Uterus (tissue), 4 donors: ENCODE measurements around the gene NOXA1. TPM values are rescaled to one million over a fixed set of nuclear protein-coding genes. Genes with fewer than 3 reads are reported as not detected.
A peak's percentile ranks its signal among the peaks of the same experiment; 100 is the strongest.

Source experiments
- DNase-seq, 2 donors: peaks; one replicate each; pipeline ENCODE4 v3.0.0-alpha.2; 2019 to 2020
- H3K27ac ChIP-seq, 2 donors: fragments of 200-600 bp; sonication (generic); 1 replicate in 1 of 2; 2 replicates in 1 of 2; pipeline ENCODE4 v1.5.1; 2016 to 2018
- H3K27me3 ChIP-seq, 2 donors: fragments of 200-600 bp; sonication (generic); one replicate each; pipeline ENCODE4 v1.5.1; 2018 to 2019; ENCODE audit warnings: control low read depth in 1 of 2
- H3K36me3 ChIP-seq, 2 donors: fragments of 200-600 bp; sonication (generic); one replicate each; pipeline ENCODE4 v1.5.1; 2019; ENCODE audit warnings: control low read depth in 1 of 2
- H3K4me1 ChIP-seq, 2 donors: fragments of 200-600 bp; sonication (generic); one replicate each; pipeline ENCODE4 v1.5.1; 2018 to 2019; ENCODE audit warnings: control low read depth in 1 of 2
- H3K4me3 ChIP-seq, 2 donors: fragments of 200-600 bp; sonication (generic); 1 replicate in 1 of 2; 2 replicates in 1 of 2; pipeline ENCODE4 v1.5.1; 2018 to 2019; ENCODE audit warnings: mild to moderate bottlenecking in 1 of 2
- H3K9me3 ChIP-seq, 2 donors: fragments of 200-600 bp; sonication (generic); one replicate each; pipeline ENCODE4 v1.5.1; 2019; ENCODE audit warnings: control low read depth in 1 of 2
- POLR2A ChIP-seq, 2 donors: fragments of 450-650 bp; IDR thresholded peaks; one replicate each; pipeline ENCODE4 v1.6.1; 2016; ENCODE audit warnings: antibody characterized with exemption in 2 of 2, mild to moderate bottlenecking in 1 of 2, moderate library complexity in 1 of 2
- intact Hi-C: fragments of 100-400 bp; cut with DNase I; formaldehyde crosslinking; loops from one replicate; pipeline ENCODE4 v1.15.1; 2023; ENCODE audit warnings: low total_unique reads
- total RNA-seq, 4 donors: library from RNA; depleted of rRNA in 3 of 4; stranded (reverse); fragments of >200 nt in 3 of 4; gene quantifications; one replicate each; pipeline versions ENCODE4 v1.1.0 to v1.2.4, GENCODE V29; 2014 to 2023
- TF ChIP-seq, protein P1 (sequence below), 4 experiments: fragments of 200-600 bp in 2 of 4; fragments of 450-650 bp in 2 of 4; sonication (generic) in 2 of 4; IDR thresholded peaks; one replicate each; pipeline ENCODE4 v1.5.1; 2016 to 2019; ENCODE audit warnings: antibody characterized with exemption in 4 of 4, mild to moderate bottlenecking in 2 of 4, moderate library complexity in 1 of 4
- donor health status: DM: yes; HTN: yes; CAD: no.

Gene NOXA1
- total RNA-seq, 4 donors from 2014 or later: 0.29 to 13.3 (median 3.4) TPM

DNA sequence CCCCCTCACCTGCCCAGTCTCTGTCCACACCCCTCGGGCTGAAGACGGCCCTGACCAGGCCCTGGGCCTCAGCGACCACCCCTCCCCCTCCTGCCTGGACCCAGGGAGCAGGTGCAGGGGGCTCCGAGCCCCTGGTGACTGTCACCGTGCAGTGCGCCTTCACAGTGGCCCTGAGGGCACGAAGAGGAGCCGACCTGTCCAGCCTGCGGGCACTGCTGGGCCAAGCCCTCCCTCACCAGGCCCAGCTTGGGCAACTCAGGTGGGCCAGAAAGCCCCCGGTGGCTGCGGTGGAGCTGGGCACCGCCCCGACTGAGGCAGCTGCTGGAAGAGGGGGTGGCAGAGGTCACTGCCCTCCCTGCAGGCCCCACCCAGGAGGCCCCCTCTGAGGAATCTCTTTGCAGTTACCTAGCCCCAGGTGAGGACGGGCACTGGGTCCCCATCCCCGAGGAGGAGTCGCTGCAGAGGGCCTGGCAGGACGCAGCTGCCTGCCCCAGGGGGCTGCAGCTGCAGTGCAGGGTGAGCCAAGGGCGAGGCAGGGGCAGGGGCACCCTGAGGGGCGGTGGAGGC, 10.2 kb downstream of the NOXA1 start:
- Histone ChIP-seq H3K27ac (no peak overlapping the region), H3K27me3 (no peaks in the 10 kb centered on the region), H3K4me3 (no peak overlapping the region), H3K9me3 (no peaks in the 10 kb centered on the region), H3K4me1 (peaks cover 0 to 5% of the 10 kb centered on the region in 2 donors), H3K36me3 (no peaks in the 10 kb centered on the region)
- DNase-seq: no peak
- TF ChIP-seq, protein P1, sequence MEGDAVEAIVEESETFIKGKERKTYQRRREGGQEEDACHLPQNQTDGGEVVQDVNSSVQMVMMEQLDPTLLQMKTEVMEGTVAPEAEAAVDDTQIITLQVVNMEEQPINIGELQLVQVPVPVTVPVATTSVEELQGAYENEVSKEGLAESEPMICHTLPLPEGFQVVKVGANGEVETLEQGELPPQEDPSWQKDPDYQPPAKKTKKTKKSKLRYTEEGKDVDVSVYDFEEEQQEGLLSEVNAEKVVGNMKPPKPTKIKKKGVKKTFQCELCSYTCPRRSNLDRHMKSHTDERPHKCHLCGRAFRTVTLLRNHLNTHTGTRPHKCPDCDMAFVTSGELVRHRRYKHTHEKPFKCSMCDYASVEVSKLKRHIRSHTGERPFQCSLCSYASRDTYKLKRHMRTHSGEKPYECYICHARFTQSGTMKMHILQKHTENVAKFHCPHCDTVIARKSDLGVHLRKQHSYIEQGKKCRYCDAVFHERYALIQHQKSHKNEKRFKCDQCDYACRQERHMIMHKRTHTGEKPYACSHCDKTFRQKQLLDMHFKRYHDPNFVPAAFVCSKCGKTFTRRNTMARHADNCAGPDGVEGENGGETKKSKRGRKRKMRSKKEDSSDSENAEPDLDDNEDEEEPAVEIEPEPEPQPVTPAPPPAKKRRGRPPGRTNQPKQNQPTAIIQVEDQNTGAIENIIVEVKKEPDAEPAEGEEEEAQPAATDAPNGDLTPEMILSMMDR (IDR thresholded peaks at IDR 0.05): no peak
- TF ChIP-seq POLR2A (IDR thresholded peaks at IDR 0.05): no peak
- intact Hi-C loops: no loop called here

DNA sequence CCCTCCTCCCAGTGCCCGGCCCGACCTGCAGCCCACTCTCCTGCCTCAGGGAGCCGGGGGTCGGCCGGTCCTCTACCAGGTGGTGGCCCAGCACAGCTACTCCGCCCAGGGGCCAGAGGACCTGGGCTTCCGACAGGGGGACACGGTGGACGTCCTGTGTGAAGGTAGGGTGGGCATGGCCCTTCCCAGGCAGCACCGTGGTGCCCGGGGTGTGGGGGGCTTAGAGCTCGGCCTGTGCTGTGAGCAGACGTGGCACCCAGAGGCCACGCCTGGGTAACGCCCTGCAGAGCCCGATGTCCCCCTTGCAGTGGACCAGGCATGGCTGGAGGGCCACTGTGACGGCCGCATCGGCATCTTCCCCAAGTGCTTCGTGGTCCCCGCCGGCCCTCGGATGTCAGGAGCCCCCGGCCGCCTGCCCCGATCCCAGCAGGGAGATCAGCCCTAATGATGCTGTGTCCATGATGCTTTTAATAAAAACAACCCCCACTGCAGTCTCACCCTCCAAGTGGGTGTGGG, 10.8 kb downstream of the NOXA1 start:
- H3K27me3 ChIP-seq: no peaks in the 10 kb centered on the region
- no peak overlapping the region for H3K4me3 ChIP-seq
- H3K4me1 ChIP-seq: peaks cover 0 to 5% of the 10 kb centered on the region in 2 donors
- no peak for DNase-seq
- H3K27ac ChIP-seq: no peak overlapping the region
- H3K9me3 ChIP-seq: no peaks in the 10 kb centered on the region
- intact Hi-C loops: no loop called here
- TF ChIP-seq, protein P1 (IDR thresholded peaks at IDR 0.05): no peak
- TF ChIP-seq POLR2A (IDR thresholded peaks at IDR 0.05): no peak
- H3K36me3 ChIP-seq: no peaks in the 10 kb centered on the region

DNA sequence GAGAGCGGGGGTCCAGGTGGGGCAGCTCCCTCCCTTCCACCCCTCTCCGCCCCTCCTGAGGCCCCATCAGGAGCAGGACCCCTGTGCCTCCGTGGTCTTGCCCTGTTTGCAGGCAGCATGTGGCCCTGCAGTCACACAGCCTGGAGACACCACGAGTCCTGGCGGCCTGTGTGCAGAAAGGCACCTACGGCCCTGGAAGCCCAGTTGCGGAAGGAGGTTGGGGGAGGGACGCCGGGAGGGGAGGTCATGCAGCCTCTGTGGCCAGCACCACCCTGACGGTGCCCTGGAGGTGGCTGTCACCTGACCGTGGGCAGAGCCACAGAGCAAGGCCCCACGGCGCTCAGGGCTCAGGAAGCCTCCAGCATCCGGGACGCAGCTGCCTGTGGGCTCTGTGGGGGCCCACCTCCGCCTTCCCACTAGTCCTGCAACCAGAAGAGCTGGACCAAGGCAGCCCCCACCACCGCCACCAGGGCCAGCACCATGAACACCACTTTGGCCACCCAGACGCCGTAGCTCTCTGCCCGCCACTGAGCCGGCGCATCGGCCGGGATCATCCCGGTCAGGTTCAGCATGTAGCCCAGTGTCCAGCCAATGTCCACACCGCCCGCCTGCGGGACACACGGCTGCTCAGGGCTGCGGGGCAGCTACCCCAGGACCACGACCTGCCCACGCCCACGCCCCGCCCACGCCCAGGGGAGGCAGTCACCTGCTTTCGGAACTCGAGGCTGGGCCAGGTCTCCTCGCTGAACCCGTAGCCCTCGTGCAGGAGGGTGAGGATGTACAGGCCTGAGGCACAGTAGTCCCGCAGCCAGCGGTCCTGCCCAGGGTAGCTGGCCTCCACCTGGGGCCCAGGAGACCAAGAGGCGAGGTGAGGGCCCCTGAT, 11.5 kb downstream of the NOXA1 start:
- TF ChIP-seq POLR2A (IDR thresholded peaks at IDR 0.05): no peak
- TF ChIP-seq, protein P1 (IDR thresholded peaks at IDR 0.05): no peak
- Histone ChIP-seq H3K4me3 (no peak overlapping the region), H3K27me3 (no peaks in the 10 kb centered on the region), H3K36me3 (no peaks in the 10 kb centered on the region), H3K4me1 (peaks cover 0 to 5% of the 10 kb centered on the region in 2 donors), H3K27ac (no peak overlapping the region), H3K9me3 (no peaks in the 10 kb centered on the region)
- intact Hi-C loops: no loop called here
- peak in 1 of 2 donors; percentile 21 for DNase-seq

DNA sequence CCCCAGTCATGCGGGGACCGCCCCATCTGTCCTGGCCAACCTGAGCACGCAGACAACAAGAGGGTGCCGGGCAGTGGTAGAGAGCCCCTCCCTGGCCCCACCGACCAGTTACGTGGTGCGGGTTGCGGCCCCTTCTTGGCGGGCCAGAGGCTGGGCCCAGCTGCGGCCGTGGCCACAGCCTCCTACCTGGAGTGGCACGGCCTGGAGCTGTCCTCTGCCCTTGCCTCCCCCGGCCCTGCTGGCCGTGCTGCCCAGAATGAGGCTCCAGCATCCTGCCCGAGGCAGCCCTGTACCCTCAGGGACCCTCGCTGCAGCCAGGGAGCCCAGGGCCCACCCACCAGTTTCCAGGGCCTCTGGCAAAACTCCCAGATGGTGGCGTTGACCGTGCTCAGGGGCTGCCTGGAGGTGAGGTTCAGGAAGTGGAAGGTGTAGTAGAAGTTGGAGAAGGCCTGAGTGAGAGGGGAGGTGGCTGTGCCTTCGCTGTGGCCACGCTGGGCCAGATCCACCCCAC, 12.2 kb downstream of the NOXA1 start:
- TF ChIP-seq POLR2A (IDR thresholded peaks at IDR 0.05): no peak
- TF ChIP-seq, protein P1 (IDR thresholded peaks at IDR 0.05): no peak
- peak in 1 of 2 donors; percentile 18 for DNase-seq
- Histone ChIP-seq H3K27ac (no peak overlapping the region), H3K9me3 (no peaks in the 10 kb centered on the region), H3K27me3 (no peaks in the 10 kb centered on the region), H3K4me3 (no peak overlapping the region), H3K36me3 (no peaks in the 10 kb centered on the region), H3K4me1 (peaks cover 0 to 5% of the 10 kb centered on the region in 2 donors)
- intact Hi-C loops: no loop called here
